Fibroblast of the aortic adventitia (primary cell): ENCODE results near the gene SPRING1. TPM values are rescaled to one million over a fixed set of nuclear protein-coding genes. Genes with fewer than 3 reads are reported as not detected.

ENCODE experiments used
- DNase-seq: peaks from one replicate; pipeline ENCODE4 v3.0.0-alpha.2; 2010; ENCODE audit warnings: low read depth
- H3K4me3 ChIP-seq: 2 replicates; pipeline ENCODE4 v1.5.1; 2011; ENCODE audit warnings: low read depth, mild to moderate bottlenecking, control low read depth, low read length, moderate library complexity
- CTCF ChIP-seq: IDR thresholded peaks from 2 replicates; pipeline ENCODE4 v1.5.1; 2011; ENCODE audit warnings: mild to moderate bottlenecking, low read length, control low read depth, inconsistent platforms; ENCODE audit not compliant: insufficient read depth
- small RNA-seq: library from RNA; depleted of rRNA; stranded (forward); fragments of <200 nt; gene quantifications from one replicate; pipeline ENCODE3, GENCODE V24; 2012
- total RNA-seq: library from RNA; depleted of rRNA; stranded (reverse); fragments of >200 nt; gene quantifications from 2 replicates; pipeline ENCODE4 v1.2.3, GENCODE V29; 2012; ENCODE audit warnings: low replicate concordance

The SPRING1 gene
- total RNA-seq, 1 donor = 24.4 TPM

- DNase-seq = no peak
- no peak for TF ChIP-seq CTCF
- H3K4me3 ChIP-seq = no peak overlapping the region
Measured at GRCh38 chr12:116692605-116693004, 45.3 kb downstream of the SPRING1 start.

- DNase-seq = no peak
- TF ChIP-seq CTCF = no peak
Measured at GRCh38 chr12:116691636-116692035, 46.2 kb downstream of the SPRING1 start.

GRCh38 chr12:116691205-116691604 is 46.7 kb downstream of the SPRING1 start:
- DNase-seq = no peak
- no peak for TF ChIP-seq CTCF
- H3K4me3 ChIP-seq = no peak overlapping the region

More at GRCh38 chr12:116691636-116692035, 46.2 kb downstream of the SPRING1 start:
- H3K4me3 ChIP-seq = no peak overlapping the region

GRCh38 chr12:116689979-116690744 is 47.7 kb downstream of the SPRING1 start:
- H3K4me3 ChIP-seq = no peak overlapping the region
- no peak for DNase-seq
- no peak for TF ChIP-seq CTCF

GRCh38 chr12:116689521-116689920 is 48.3 kb downstream of the SPRING1 start:
- no peak for TF ChIP-seq CTCF
- DNase-seq = no peak
- no peak overlapping the region for H3K4me3 ChIP-seq

Small RNAs within 50 kb of the gene (small RNA-seq; reads per million reads assigned to genes)
- not detected for gene RNU6-558P

Other genes starting within 250 kb of the SPRING1 start
- not detected in 2 replicates for gene MAP1LC3B2, start 178.7 kb downstream of the SPRING1 start, total RNA-seq
- gene RNFT2, start 246 bp upstream of the SPRING1 start, total RNA-seq = 0.98 and 2.3 TPM in 2 replicates
- 0.41 TPM in 1 of 2 replicates, not detected in the other for gene HRK, start 143.4 kb upstream of the SPRING1 start, total RNA-seq
- 6.6 and 11.2 TPM in 2 replicates for gene FBXW8, start 172.9 kb upstream of the SPRING1 start, total RNA-seq